Panc1 (cell line): Measurements from ENCODE around the gene URAD. TPM values are rescaled to one million over a fixed set of nuclear protein-coding genes. Genes with fewer than 3 reads are reported as not detected.

ENCODE experiments used
- ATAC-seq: fragments of 200-7000 bp; cut with Tn5 transposase; 2 replicates; pipeline ENCODE4 v1.9.1; 2020; ENCODE audit warnings: mild to moderate bottlenecking, moderate library complexity
- BruUV-seq: library from RNA; stranded (reverse); fragments of 400-500 nt; replicated peaks from 2 replicates; lab custom pipeline; 2021; lab: Mats Ljungman, UMichigan
- CTCF ChIA-PET: fragments of 300-600 bp; sonication (Branson Sonifier 250); formaldehyde crosslinking; loops from one replicate; lab custom pipeline; 2022; ENCODE audit warnings: antibody characterized with exemption; lab: Charles Lee
- POLR2A ChIA-PET: fragments of 300-600 bp; sonication (Branson Sonifier 250); formaldehyde crosslinking; loops from one replicate; lab custom pipeline; 2022; ENCODE audit warnings: antibody characterized with exemption; lab: Charles Lee
- DNase-seq: peaks from one replicate; pipeline ENCODE4 v3.0.0-alpha.2; 2010; ENCODE audit warnings: low read depth, low spot score
- H3K27ac ChIP-seq: 2 replicates; pipeline ENCODE4 v1.5.1; 2011; ENCODE audit warnings: mild to moderate bottlenecking, low read length, inconsistent platforms
- H3K27me3 ChIP-seq: fragments of 200-500 bp; sonication (Bioruptor generic); 2 replicates; pipeline ENCODE4 v1.6.0; 2014; ENCODE audit warnings: low read length, inconsistent platforms; ENCODE audit not compliant: control insufficient read depth, insufficient read depth
- H3K36me3 ChIP-seq: fragments of 200-500 bp; sonication (Bioruptor generic); 2 replicates; pipeline ENCODE4 v1.5.1; 2014; ENCODE audit warnings: inconsistent platforms, mild to moderate bottlenecking, low read length, moderate library complexity; ENCODE audit not compliant: control insufficient read depth, insufficient read depth
- H3K4me1 ChIP-seq: 2 replicates; pipeline ENCODE4 v1.5.1; 2011; ENCODE audit warnings: inconsistent platforms, mild to moderate bottlenecking, low read length, moderate library complexity; ENCODE audit not compliant: control insufficient read depth, insufficient read depth
- H3K4me3 ChIP-seq, 2 experiments: 2 replicates each; pipeline ENCODE4 v1.5.1; 2011 to 2012; ENCODE audit warnings: low read depth in 2 of 2, low read length in 2 of 2, mild to moderate bottlenecking in 2 of 2, inconsistent platforms in 1 of 2, moderate library complexity in 1 of 2
- H3K9me3 ChIP-seq: fragments of 200-500 bp; sonication (Bioruptor generic); 2 replicates; pipeline ENCODE4 v1.5.1; 2014; ENCODE audit warnings: low read depth, mild to moderate bottlenecking, inconsistent platforms, low read length, moderate library complexity; ENCODE audit not compliant: control insufficient read depth, insufficient read depth
- POLR2AphosphoS5 ChIP-seq: IDR thresholded peaks from 2 replicates; pipeline ENCODE4 v1.6.1; 2012; ENCODE audit warnings: mild to moderate bottlenecking, low read depth, low read length, moderate library complexity
- SIN3A ChIP-seq: IDR thresholded peaks from 2 replicates; pipeline ENCODE4 v1.6.1; 2012; ENCODE audit warnings: low read depth, mild to moderate bottlenecking, low read length, moderate library complexity, borderline replicate concordance; ENCODE audit not compliant: insufficient read depth
- TCF7L2 ChIP-seq: IDR thresholded peaks from 2 replicates; pipeline ENCODE4 v1.6.1; 2011; ENCODE audit warnings: mild to moderate bottlenecking, low read depth, low read length, inconsistent platforms
- in situ Hi-C: cut with HindIII; loops from 2 replicates; pipeline ENCODE4 v1.10.0; 2016; ENCODE audit warnings: low sequenced_read_pairs, low pct_unique_long_range_greater_than_20kb
- intact Hi-C: fragments of 100-400 bp; cut with micrococcal nuclease; formaldehyde crosslinking; loops from one replicate; pipeline ENCODE4 v1.10.0; 2022; ENCODE audit not compliant: unreplicated experiment
- total RNA-seq: library from RNA; stranded (reverse); gene quantifications from one replicate; pipeline ENCODE4 v1.2.1, GENCODE V29; 2021; ENCODE audit not compliant: unreplicated experiment
- TF ChIP-seq, protein P1 (sequence below), 2 experiments: IDR thresholded peaks; 2 replicates each; pipeline ENCODE4 v1.6.1; 2011 to 2012; ENCODE audit warnings: low read depth in 2 of 2, control low read depth in 1 of 2, low read length in 1 of 2, mild to moderate bottlenecking in 1 of 2, moderate library complexity in 1 of 2; ENCODE audit not compliant: insufficient read depth in 1 of 2
- TF ChIP-seq, protein P2 (sequence below): fragments of 450-650 bp; IDR thresholded peaks from 2 replicates; pipeline ENCODE4 v1.5.1; 2017; ENCODE audit warnings: mild to moderate bottlenecking

The URAD gene
- total RNA-seq, 1 experiment from 2014 or later, result not detected

GRCh38 chr13:28027607-28028364, 39.3 kb upstream of the URAD start:
- TF ChIP-seq TCF7L2, result no peak
- TF ChIP-seq, protein P1, sequence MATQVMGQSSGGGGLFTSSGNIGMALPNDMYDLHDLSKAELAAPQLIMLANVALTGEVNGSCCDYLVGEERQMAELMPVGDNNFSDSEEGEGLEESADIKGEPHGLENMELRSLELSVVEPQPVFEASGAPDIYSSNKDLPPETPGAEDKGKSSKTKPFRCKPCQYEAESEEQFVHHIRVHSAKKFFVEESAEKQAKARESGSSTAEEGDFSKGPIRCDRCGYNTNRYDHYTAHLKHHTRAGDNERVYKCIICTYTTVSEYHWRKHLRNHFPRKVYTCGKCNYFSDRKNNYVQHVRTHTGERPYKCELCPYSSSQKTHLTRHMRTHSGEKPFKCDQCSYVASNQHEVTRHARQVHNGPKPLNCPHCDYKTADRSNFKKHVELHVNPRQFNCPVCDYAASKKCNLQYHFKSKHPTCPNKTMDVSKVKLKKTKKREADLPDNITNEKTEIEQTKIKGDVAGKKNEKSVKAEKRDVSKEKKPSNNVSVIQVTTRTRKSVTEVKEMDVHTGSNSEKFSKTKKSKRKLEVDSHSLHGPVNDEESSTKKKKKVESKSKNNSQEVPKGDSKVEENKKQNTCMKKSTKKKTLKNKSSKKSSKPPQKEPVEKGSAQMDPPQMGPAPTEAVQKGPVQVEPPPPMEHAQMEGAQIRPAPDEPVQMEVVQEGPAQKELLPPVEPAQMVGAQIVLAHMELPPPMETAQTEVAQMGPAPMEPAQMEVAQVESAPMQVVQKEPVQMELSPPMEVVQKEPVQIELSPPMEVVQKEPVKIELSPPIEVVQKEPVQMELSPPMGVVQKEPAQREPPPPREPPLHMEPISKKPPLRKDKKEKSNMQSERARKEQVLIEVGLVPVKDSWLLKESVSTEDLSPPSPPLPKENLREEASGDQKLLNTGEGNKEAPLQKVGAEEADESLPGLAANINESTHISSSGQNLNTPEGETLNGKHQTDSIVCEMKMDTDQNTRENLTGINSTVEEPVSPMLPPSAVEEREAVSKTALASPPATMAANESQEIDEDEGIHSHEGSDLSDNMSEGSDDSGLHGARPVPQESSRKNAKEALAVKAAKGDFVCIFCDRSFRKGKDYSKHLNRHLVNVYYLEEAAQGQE (IDR thresholded peaks at IDR 0.05; ENCODE audit: insufficient read depth in 1 of 2, low read depth in 2 of 2, low read length in 1 of 2), result no peak
- no peak for TF ChIP-seq SIN3A
- TF ChIP-seq, protein P2, sequence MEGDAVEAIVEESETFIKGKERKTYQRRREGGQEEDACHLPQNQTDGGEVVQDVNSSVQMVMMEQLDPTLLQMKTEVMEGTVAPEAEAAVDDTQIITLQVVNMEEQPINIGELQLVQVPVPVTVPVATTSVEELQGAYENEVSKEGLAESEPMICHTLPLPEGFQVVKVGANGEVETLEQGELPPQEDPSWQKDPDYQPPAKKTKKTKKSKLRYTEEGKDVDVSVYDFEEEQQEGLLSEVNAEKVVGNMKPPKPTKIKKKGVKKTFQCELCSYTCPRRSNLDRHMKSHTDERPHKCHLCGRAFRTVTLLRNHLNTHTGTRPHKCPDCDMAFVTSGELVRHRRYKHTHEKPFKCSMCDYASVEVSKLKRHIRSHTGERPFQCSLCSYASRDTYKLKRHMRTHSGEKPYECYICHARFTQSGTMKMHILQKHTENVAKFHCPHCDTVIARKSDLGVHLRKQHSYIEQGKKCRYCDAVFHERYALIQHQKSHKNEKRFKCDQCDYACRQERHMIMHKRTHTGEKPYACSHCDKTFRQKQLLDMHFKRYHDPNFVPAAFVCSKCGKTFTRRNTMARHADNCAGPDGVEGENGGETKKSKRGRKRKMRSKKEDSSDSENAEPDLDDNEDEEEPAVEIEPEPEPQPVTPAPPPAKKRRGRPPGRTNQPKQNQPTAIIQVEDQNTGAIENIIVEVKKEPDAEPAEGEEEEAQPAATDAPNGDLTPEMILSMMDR, result no peak
- no peak for TF ChIP-seq POLR2AphosphoS5
- intact Hi-C loops, result no loop called here
- Histone ChIP-seq H3K4me1 (no peaks in the 10 kb centered on the region), H3K4me3 (no peak overlapping the region), H3K27ac (no peak overlapping the region), H3K27me3 (no peaks in the 10 kb centered on the region), H3K9me3 (no peaks in the 10 kb centered on the region), H3K36me3 (no peaks in the 10 kb centered on the region)
- CTCF ChIA-PET, result interaction anchor here (0.9 kb wide), 1 partner anchor 148 kb away, joined by 3 read pairs; no protein-coding TSS in a partner anchor
- no TSS peak for BruUV-seq
- ATAC-seq, result no peak
- DNase-seq, result no peak
- POLR2A ChIA-PET, result no interaction called here
- in situ Hi-C loops, result no loop called here

GRCh38 chr13:28027071-28027470, 38.6 kb upstream of the URAD start:
- no TSS peak for BruUV-seq

More at GRCh38 chr13:28027071-28027470, 38.6 kb upstream of the URAD start:
- no peaks in the 10 kb centered on the region for H3K27me3 ChIP-seq
- intact Hi-C loops, result no loop called here
- H3K4me3 ChIP-seq, result no peak overlapping the region
- TF ChIP-seq SIN3A, result no peak
- TF ChIP-seq TCF7L2, result no peak
- TF ChIP-seq, protein P2, result no peak
- TF ChIP-seq POLR2AphosphoS5, result no peak
- TF ChIP-seq, protein P1 (IDR thresholded peaks at IDR 0.05; ENCODE audit: insufficient read depth in 1 of 2, low read depth in 2 of 2, low read length in 1 of 2), result no peak
- no peaks in the 10 kb centered on the region for H3K36me3 ChIP-seq
- ATAC-seq, result no peak
- ChIA-PET CTCF (no interaction called here), POLR2A (no interaction called here)
- in situ Hi-C loops, result no loop called here
- H3K9me3 ChIP-seq, result no peaks in the 10 kb centered on the region
- H3K4me1 ChIP-seq, result no peaks in the 10 kb centered on the region
- H3K27ac ChIP-seq, result no peak overlapping the region
- DNase-seq, result no peak
